H7 (cell line): ENCODE measurements around the gene HSD17B1. TPM values are rescaled to one million over a fixed set of nuclear protein-coding genes. Genes with fewer than 3 reads are reported as not detected.
A peak's percentile ranks its signal among the peaks of the same experiment; 100 is the strongest.

ENCODE experiments used
- DNase-seq: peaks from one replicate; pipeline ENCODE4 v3.0.0; 2012
- H3K27me3 ChIP-seq: 2 replicates; pipeline ENCODE4 v1.6.0; 2011; ENCODE audit warnings: mild to moderate bottlenecking, low read length; ENCODE audit not compliant: control insufficient read depth, insufficient read depth
- H3K36me3 ChIP-seq: replicated peaks from 2 replicates; pipeline ENCODE4 v1.5.1; 2011; ENCODE audit warnings: low read length; ENCODE audit not compliant: control insufficient read depth, insufficient read depth
- H3K4me3 ChIP-seq: 2 replicates; pipeline ENCODE4 v1.5.1; 2011; ENCODE audit warnings: low read depth, mild to moderate bottlenecking, control low read depth, low read length, moderate library complexity; ENCODE audit not compliant: insufficient read depth
- total RNA-seq: library from RNA; depleted of rRNA; stranded (reverse); fragments of >200 nt; shearing (Covaris generic); gene quantifications from 2 replicates; pipeline ENCODE4 v1.2.3, GENCODE V29; 2014

Gene HSD17B1
- total RNA-seq, 1 experiment from 2014 or later = 2.9 TPM

DNA sequence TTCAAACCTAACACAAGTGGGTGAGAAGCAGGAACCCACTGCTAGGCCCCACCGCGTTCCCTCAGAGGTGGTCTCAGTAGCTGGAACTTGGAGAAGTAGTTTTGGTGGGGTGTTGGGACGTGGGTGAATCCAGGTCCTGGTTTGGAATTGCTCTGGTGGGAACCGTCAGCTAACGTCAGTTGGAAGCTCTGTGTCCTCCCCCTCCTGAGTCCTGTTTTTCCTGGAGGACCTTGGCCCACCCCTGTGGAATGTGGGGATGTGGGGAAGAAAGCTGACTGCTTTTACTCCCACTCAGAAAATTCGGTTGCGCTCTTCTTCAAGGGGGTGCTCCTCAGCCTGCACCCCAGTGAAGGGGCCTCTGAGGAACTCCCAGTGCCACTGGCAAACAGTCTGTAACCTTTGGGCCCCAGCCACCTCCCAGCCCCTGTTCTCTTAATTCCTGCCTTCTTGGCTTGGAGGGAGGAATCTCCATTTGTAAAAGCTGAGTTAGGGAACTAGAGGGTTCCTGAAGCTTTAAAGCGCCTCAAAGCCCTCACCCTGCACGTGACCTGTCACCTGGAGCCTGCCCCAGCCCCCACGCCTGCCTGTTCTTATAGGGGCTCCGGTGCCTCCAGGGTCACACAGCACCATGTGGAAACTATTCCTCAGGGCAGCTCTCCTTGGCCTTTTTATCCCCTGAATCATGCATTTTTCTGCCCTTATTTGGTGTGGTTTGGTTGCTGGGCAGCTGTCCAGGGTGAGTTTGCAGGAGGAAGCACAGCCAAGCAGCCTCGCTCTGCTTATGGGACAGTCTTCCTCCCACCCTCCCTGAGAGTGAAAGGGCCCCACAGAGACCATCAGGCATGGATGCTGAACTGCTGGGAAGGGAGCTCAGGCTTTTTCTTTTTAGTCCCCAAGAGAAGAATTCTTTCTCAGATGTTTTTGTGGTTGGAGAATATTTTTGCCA is 32.9 kb upstream of the HSD17B1 start:
- Histone ChIP-seq H3K27me3 (no peaks in the 10 kb centered on the region), H3K36me3 (peaks cover 1% of the 10 kb centered on the region; the same call in 1 of the 2 replicates), H3K4me3 (no peak overlapping the region)
- peak; percentile 81 for DNase-seq

DNA sequence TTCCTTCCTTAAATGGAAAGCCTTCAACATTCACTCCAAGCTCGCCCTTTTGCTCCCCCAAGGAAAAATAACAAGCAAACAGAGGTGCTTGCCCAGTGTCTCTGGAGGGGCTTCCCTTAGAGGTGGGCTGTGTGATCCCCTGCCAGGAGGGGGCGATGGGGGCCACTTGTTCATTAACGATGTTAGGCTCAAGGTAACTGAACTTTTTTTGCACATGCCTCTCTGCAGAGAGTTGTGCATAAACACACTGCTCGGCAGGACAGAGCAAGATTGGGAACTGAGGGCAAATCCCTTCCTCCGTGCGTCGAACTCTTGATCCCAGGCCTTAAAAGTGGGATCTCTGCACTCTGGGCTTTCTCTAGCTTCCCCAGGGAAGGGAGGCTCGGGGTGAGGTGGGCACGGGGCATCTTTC is 32.2 kb upstream of the HSD17B1 start:
- no peak for DNase-seq
- H3K27me3 ChIP-seq = no peaks in the 10 kb centered on the region
- H3K36me3 ChIP-seq = peaks cover 1% of the 10 kb centered on the region; the same call in 1 of the 2 replicates
- no peak overlapping the region for H3K4me3 ChIP-seq

DNA sequence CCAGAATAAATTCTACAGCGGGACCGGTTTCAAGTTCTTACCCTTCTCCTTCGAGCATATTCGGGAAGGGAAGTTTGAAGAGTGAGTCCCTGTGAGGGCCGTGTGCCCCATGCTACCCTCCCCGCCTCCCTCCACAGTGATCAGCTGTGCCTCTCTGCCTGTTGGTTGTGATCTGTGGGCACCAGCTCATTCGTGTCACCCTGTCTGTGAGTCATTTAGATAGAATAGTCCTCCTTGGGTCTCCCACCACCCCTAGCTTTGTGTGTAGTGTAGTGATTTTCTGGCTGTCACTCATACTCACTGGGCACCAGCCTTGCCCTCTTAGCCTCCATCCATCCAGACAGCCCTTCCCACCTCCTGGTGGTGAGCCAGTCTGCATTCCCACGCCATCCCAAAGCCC is 31.7 kb upstream of the HSD17B1 start:
- Histone ChIP-seq H3K36me3 (peaks cover 1% of the 10 kb centered on the region; the same call in 1 of the 2 replicates), H3K27me3 (no peaks in the 10 kb centered on the region), H3K4me3 (no peak overlapping the region)
- DNase-seq = no peak

DNA sequence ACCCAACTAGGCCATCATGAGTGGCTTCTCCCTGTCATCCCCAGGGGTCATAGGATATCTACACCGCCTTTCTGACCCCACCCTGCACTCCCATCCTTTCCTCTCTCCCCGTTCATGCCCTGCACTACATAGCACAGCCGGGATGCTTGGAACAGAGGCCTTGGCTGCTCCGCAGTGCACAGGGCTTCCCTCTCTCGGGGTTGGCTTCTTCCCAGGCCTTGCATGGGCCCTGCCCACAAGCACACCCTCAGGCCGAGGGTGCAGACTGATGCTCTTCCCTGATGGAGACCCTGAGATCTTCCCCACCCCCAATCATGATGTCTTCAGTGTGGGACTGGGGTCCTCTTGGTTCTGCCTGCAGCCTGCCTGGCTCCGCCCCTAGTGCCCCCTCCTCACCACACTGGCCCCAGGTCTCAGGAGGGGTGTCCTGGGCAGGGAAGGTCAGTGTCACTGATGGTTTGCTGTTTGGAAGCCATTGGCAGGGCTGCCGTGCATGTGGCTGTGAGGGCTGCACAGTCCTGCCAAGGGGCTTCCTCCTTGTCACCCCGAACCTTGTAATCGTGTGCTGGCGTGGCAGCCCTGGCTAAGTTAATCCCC is 31.0 kb upstream of the HSD17B1 start:
- no peak overlapping the region for H3K4me3 ChIP-seq
- DNase-seq = no peak
- no peaks in the 10 kb centered on the region for H3K27me3 ChIP-seq
- H3K36me3 ChIP-seq = peaks cover 1% of the 10 kb centered on the region; the same call in 1 of the 2 replicates

DNA sequence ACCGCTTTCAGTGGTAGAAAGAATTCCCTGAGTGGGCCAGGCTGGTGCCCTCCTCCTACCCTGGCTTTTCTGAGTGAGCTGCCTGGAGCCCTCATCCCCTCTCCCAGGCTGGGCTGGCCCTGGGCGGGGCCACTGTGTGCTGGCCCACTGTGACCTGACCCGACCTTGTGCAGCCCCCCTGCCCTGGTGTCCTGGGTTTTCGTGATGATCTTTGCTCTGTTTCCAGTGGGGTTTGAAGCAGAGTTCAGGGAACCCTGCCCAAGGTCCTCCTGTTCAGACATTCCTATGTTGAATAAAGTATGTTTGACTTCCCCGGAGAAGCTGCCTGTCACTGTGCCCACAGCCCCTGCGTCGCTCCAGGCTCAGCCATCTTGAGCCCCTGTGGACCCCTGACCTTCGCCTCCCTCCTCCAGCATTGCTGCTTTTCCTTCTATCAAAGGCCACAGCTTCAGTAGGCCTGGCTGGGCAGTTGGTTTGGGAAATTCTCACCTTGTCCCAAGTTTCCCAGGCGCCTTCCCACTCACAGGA is 30.4 kb upstream of the HSD17B1 start:
- Histone ChIP-seq H3K36me3 (peaks cover 1% of the 10 kb centered on the region; the same call in 1 of the 2 replicates), H3K27me3 (no peaks in the 10 kb centered on the region), H3K4me3 (no peak overlapping the region)
- DNase-seq = no peak

DNA sequence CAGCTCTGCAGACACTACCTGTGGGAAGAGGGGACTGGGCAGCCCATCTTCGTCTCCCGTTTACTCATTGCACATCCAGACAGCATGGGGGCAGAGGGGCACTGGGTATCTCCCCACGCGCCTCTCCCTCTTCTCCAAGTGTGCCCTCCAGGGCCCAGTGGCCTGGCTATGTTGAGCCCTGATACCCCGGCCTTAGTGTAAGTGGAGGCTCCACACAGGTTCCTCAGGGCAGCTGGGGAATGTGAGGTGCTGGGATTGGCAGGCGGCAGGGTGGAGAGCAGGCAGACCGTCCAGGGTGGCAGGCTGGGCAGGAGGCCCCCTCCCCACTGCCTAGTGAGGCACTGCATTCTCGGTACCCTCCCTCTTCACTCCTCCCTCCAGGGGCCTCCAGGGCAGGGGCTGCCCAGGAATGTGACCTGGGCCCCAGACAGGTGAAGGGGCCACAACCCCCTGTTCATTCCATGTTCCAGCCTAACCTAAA is 29.9 kb upstream of the HSD17B1 start:
- Histone ChIP-seq H3K36me3 (peaks cover 1% of the 10 kb centered on the region; the same call in 1 of the 2 replicates), H3K27me3 (no peaks in the 10 kb centered on the region), H3K4me3 (no peak overlapping the region)
- DNase-seq = no peak

DNA sequence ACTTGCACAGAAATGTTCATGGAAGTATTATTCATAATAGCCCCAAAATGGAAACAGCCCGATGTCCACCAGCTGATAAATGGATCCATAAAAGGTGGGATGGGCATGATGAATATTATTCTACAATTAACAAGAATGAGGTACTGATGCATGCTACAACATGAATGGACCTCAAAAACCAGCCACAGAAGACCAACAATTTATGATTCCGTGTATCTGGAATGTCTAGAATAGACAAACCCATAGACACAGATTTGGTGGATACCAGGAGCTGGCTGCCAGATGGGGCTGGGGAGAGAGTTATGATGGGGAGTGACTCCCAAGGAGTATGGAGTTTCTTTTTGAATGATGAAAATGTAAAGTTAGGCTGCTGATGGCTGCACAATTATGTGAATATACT is 27.5 kb upstream of the HSD17B1 start:
- H3K36me3 ChIP-seq = peaks cover 1% of the 10 kb centered on the region; the same call in 1 of the 2 replicates
- H3K27me3 ChIP-seq = no peaks in the 10 kb centered on the region; the same call in 1 of the 2 replicates
- H3K4me3 ChIP-seq = no peak overlapping the region
- DNase-seq = no peak

DNA sequence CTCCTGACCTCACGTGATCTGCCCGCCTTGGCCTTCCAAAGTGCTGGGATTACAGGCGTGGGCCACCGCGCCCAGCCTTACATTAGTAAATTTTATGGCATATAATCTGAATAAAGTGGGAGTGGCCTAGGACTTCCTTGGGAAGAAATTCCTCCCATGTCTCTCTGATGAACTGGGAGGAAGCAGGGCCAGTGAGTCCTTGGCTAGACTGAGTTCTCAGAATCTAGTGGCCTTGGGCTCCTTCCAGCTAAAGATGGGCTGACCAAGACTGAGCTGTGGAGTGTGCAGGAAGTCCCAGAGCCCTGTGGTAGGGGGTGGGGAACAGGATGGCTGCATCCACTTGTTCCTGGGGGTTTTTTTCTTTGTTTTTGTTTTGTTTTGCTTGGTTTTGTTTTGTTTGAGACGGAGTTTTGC is 26.7 kb upstream of the HSD17B1 start:
- Histone ChIP-seq H3K4me3 (no peak overlapping the region), H3K27me3 (peaks cover 1% of the 10 kb centered on the region), H3K36me3 (peaks cover 1% of the 10 kb centered on the region; the same call in 1 of the 2 replicates)
- DNase-seq = no peak

DNA sequence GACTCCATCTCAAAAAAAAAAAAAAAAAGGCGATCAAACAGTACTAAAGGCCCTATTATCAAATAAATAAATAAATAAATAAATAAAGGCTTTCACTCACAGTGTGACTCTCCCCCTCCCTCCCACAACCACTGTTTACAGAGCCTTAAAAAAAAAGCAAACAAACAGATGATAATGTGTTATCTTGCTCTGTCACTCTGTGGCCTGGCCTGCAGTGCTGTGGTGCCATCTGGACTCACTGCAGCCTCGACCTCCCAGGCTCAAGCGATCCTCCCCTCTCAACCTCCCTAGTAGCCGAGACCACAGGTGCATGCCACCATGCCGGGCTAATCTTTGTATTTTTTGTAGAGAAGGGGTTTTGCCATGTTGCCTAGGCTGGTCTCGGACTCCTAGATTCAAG is 24.8 kb upstream of the HSD17B1 start:
- no peak overlapping the region for H3K4me3 ChIP-seq
- H3K27me3 ChIP-seq = peaks cover 9% of the 10 kb centered on the region
- no peak for DNase-seq
- H3K36me3 ChIP-seq = no peaks in the 10 kb centered on the region

DNA sequence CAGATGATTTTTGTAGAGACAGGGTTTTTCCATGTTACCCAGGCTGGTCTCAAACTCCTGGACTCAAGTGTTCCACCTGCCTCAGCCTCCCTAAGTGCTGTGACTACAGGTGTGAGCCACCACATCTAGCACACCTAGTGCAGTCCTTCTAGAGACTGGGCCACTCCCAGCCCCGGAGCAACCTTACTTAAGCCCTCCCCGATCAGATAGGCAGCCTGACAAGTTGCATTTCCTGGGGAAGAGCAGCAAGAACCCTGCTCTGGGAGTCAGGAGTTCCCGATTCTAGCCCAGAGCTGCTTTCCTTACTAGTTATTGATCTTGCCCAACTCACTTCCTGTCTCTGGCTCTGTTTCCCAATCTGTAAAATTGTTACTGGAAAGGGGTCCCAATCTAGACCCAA is 23.7 kb upstream of the HSD17B1 start:
- Histone ChIP-seq H3K36me3 (no peaks in the 10 kb centered on the region), H3K4me3 (no peak overlapping the region), H3K27me3 (peaks cover 9% of the 10 kb centered on the region)
- DNase-seq = no peak

DNA sequence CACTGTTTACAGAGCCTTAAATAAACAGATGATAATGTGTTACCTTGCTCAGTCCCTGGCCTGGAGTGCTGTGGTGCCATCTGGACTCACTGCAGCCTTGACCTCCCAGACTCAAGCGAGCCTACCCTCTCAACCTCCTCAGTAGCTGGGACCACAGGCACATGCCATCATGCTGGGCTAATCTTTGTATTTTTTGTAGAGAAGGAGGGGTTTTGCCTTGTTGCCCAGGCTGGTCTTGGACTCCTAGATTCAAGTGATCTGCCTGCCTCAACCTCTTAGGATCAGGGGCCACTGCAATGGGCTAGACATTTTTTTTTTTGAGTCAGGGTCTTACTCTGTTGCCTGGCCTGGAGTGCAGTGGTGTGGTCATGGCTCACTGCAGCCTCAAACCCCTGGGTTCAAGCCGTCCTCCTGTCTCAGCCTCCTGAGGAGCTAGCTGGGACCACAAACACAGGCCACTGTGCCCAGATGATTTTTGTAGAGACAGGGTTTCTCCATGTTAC is 21.7 kb upstream of the HSD17B1 start:
- no peak for DNase-seq
- no peak overlapping the region for H3K4me3 ChIP-seq
- no peaks in the 10 kb centered on the region for H3K36me3 ChIP-seq
- peaks cover 9% of the 10 kb centered on the region for H3K27me3 ChIP-seq

DNA sequence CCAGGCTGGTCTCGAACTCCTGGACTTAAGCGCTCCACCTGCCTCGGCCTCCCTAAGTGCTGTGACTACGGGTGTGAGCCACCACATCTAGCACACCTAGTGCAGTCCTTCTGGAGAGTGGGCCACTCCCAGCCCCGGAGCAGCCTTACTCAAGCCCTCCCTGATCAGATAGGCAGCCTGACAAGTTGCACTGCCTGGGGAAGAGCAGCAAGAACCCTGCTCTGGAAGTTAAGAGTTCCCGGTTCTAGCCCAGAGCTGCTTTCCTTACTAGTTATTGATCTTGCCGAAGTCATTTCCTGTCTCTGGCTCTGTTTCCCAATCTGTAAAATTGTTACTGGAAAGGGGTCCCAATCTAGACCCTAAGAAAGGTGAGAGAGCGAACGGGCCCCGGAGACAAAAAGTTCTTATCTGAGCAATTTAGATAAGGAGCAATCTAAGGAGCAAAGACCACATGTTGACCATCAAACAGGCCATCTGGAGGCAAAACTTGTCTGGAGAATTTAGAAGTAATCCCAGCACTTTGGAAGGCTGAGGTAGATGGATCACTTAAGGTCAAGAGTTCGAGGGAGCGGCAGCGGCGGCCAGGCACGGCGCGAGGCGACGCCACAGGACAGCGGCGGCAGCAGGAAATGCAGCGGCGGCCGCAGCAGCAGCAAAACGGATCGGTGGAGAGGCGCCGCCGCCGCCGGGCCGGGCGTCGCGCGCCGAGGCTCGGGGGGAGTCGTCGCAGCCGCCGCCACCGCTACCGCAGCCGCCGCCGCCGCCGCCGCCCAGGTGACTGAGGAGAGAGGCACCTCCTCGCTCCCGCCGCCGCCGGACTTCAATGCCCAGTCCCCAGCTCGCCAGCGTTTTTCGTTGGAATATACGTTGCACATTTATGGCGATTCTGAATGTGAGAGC is 21.0 kb upstream of the HSD17B1 start:
- peak overlapping the region; percentile 36 for H3K4me3 ChIP-seq
- peaks cover 9% of the 10 kb centered on the region for H3K27me3 ChIP-seq
- H3K36me3 ChIP-seq = no peaks in the 10 kb centered on the region
- peak; percentile 90 for DNase-seq

DNA sequence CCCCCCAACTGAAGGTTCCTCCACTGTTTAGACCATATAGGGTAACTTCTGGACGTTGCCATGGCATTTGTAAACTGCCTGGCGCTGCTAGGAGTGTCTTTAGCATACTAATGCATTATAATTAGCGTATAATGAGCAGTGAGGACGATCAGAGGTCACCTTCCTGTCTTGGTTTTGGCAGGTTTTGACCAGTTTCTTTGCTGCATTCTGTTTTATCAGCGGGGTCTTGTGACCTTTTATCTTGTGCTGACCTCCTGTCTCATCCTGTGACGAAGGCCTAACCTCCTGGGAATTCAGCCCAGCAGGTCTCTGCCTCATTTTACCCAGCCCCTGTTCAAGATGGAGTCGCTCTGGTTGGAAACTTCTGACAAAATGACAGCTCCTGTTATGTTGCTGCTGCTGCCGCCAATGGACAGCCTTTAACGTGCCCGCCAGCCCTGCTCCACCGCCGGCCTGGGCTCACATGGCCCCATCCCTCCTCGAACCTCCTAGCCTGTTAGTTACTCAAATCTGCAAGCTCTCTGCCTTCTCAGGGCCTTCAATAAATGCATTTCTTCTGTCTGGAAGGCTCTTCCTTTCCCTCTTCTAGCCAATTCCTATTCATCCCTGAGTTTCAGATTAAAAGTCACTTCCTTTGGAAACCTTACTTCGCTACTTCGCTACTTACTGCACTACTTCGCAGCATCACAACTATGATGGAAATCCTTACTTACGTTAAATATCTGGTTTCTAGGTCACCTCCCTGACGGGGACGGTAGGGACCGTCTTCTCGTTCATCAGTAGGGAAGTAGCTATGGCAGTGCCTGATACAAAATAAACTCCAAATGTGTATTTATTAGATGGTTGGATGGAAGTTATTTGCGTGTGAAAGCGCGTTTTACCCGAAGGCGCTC is 17.3 kb upstream of the HSD17B1 start:
- Histone ChIP-seq H3K4me3 (peak overlapping the region; percentile 45), H3K36me3 (peaks cover 3% of the 10 kb centered on the region; the same call in 1 of the 2 replicates), H3K27me3 (peaks cover 9% of the 10 kb centered on the region)
- DNase-seq = peak; percentile 65
